Ovary (tissue), 3 donors: ENCODE measurements around the gene ADGRF5.

Experiments used
- EP300 ChIP-seq: sonication (generic); formaldehyde crosslinking; IDR thresholded peaks from one replicate; pipeline ENCODE4 v1.6.1; 2017; ENCODE audit warnings: antibody characterized with exemption
- POLR2A ChIP-seq: fragments of 450-650 bp; IDR thresholded peaks from one replicate; pipeline ENCODE4 v1.6.1; 2017; ENCODE audit warnings: antibody characterized with exemption, mild to moderate bottlenecking, moderate library complexity
- TF ChIP-seq, protein P1 (sequence below), 3 donors: fragments of 450-650 bp in 2 of 3; fragments of 200-600 bp in 1 of 3; IDR thresholded peaks; one replicate each; pipeline versions ENCODE4 v1.5.1 to v1.8.0; 2016 to 2022; ENCODE audit warnings: antibody characterized with exemption in 3 of 3, mild to moderate bottlenecking in 1 of 3
- donor health status: DM: no; HTN: no; CAD: no.

DNA sequence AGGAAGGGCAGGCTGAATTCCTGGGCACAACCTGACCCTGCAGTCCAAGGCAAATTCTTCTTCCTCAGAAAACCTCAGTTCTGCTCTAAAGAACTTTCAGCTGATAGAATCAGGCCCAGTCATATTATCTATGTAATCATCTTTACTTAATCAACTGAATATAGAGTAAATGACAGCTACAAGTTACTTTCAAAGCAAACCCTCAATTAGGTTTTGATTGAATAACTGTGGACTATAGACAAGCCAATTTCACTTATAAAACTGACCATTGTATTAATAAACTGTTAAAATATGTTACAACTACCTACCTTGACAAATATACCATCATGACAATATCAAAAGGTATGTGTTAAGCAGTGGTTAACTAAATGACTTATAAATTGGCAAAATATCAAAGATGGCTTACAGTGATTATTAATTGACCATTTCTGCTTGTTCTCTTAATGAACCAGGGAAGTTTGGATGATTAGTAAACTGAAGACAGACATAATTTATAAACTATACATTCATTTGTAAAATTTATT lies 46.1 kb upstream of the ADGRF5 start:
- TF ChIP-seq, protein P1, sequence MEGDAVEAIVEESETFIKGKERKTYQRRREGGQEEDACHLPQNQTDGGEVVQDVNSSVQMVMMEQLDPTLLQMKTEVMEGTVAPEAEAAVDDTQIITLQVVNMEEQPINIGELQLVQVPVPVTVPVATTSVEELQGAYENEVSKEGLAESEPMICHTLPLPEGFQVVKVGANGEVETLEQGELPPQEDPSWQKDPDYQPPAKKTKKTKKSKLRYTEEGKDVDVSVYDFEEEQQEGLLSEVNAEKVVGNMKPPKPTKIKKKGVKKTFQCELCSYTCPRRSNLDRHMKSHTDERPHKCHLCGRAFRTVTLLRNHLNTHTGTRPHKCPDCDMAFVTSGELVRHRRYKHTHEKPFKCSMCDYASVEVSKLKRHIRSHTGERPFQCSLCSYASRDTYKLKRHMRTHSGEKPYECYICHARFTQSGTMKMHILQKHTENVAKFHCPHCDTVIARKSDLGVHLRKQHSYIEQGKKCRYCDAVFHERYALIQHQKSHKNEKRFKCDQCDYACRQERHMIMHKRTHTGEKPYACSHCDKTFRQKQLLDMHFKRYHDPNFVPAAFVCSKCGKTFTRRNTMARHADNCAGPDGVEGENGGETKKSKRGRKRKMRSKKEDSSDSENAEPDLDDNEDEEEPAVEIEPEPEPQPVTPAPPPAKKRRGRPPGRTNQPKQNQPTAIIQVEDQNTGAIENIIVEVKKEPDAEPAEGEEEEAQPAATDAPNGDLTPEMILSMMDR (IDR thresholded peaks at IDR 0.05): no peak
- TF ChIP-seq POLR2A (no peak), EP300 (no peak)
